HG03558 (cell line): ENCODE measurements around the gene ITGA5.

Experiments
- ATAC-seq: cut with Tn5 transposase; IDR thresholded peaks from one replicate; pipeline ENCODE4 v1.9.1; 2021; ENCODE audit warnings: moderate number of reproducible peaks; ENCODE audit not compliant: unreplicated experiment; ENCODE audit errors: extremely low read depth

The ITGA5 gene

GRCh38 chr12:54413284-54414190, 5.5 kb downstream of the ITGA5 start:
- ATAC-seq, result no peak

- no peak for ATAC-seq
Observed at GRCh38 chr12:54412786-54413185, 6.3 kb downstream of the ITGA5 start.

GRCh38 chr12:54412348-54412747, 6.7 kb downstream of the ITGA5 start:
- ATAC-seq, result no peak

- no peak for ATAC-seq
Observed at GRCh38 chr12:54411391-54412241, 7.5 kb downstream of the ITGA5 start.

GRCh38 chr12:54409267-54409666, 9.8 kb downstream of the ITGA5 start:
- no peak for ATAC-seq

GRCh38 chr12:54407183-54407905, 11.7 kb downstream of the ITGA5 start:
- no peak for ATAC-seq

GRCh38 chr12:54405573-54405972, 13.5 kb downstream of the ITGA5 start:
- no peak for ATAC-seq

GRCh38 chr12:54405106-54405505, 14.0 kb downstream of the ITGA5 start:
- ATAC-seq, result no peak

- ATAC-seq, result no peak
Observed at GRCh38 chr12:54404061-54405004, 14.7 kb downstream of the ITGA5 start.

- ATAC-seq, result no peak
Observed at GRCh38 chr12:54401119-54401518, 17.9 kb downstream of the ITGA5 start.

GRCh38 chr12:54398995-54399793, 19.9 kb downstream of the ITGA5 start:
- no peak for ATAC-seq

GRCh38 chr12:54398218-54398617, 20.8 kb downstream of the ITGA5 start:
- no peak for ATAC-seq

- ATAC-seq, result no peak
Observed at GRCh38 chr12:54397157-54397556, 21.9 kb downstream of the ITGA5 start.

- ATAC-seq, result no peak
Observed at GRCh38 chr12:54395545-54395944, 23.5 kb downstream of the ITGA5 start.

GRCh38 chr12:54394986-54395385, 24.1 kb downstream of the ITGA5 start:
- ATAC-seq, result no peak

- ATAC-seq, result no peak
Observed at GRCh38 chr12:54394281-54394719, 24.8 kb downstream of the ITGA5 start.

GRCh38 chr12:54393743-54394142, 25.3 kb downstream of the ITGA5 start:
- ATAC-seq, result no peak

- ATAC-seq, result no peak
Observed at GRCh38 chr12:54393207-54393609, 25.9 kb downstream of the ITGA5 start.
